ENCODE data around the gene ENOX2.

GRCh38 chrX:130775849-130776248 lies 127.2 kb downstream of the ENOX2 start:
- TF ChIP-seq POLR2AphosphoS5 (IDR thresholded peaks at IDR 0.05) (no peak), CTCF (IDR thresholded peaks at IDR 0.05) (no peak), POLR2A (IDR thresholded peaks at IDR 0.05) (no peak)
